Stimulated activated CD4-positive, alpha-beta T cell treated with anti-CD3 and anti-CD28 coated beads, Interleukin-4, amount 100 ng/mL, for 48 hours (primary cell): ENCODE results near the gene PEMT.
"Not testable (repeated sequence)": the region's sequence is repeated elsewhere in the genome, so short reads cannot be mapped to it uniquely, and the experiment has no call there.

Experiments used
- DNase-seq, 2 donors: peaks; one replicate each; pipeline ENCODE4 v3.0.0-alpha.2; 2020; ENCODE audit warnings: low read depth in 2 of 2

PEMT gene

GRCh38 chr17:17487998-17488397, 103.5 kb downstream of the PEMT start:
- no peak for DNase-seq

DNA sequence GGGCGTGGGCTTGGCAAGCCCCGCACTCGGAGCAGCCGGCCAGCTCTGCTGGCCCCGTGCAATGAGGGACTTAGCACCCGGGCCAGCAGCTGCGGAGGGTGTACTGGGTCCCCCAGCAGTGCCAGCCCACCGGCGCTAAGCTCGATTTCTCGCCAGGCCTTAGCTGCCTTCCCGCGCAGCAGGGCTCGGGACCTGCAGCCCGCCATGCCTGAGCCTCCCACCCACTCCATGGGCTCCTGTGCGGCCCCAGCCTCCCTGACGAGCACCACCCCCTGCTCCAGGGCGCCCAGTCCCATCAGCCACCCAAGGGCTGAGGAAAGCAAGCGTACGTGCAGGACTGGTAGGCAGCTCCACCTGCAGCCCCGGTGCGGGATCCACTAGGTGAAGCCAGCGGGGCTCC, 105.1 kb downstream of the PEMT start:
- DNase-seq: not testable (repeated sequence)

GRCh38 chr17:17485420-17485819, 106.1 kb downstream of the PEMT start:
- no peak for DNase-seq

DNA sequence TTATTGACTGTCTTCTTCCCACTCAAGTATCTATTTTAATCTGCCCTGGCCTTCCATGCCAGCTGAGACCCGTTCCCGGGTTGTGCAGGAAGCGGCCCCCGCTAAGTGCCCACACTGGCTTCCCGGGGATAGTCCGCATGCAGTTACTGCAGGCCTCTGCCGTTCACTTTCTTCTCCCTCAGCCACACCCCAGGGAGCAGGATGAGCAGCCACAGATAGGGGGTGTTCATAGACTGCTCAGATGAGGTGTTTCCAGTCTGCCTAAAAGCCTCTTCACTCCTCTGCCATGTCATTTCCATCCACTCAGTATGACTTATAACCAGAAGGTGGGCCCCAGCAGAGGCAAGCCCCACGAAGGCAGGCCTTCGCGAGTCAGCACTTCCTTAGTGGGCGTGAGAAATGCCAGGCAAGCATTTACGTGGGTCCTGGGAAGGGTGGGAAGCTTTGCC, 107.0 kb downstream of the PEMT start:
- peak; percentile 47 to 54 for DNase-seq

- no peak for DNase-seq
Observed at GRCh38 chr17:17481860-17482259, 109.6 kb downstream of the PEMT start.

GRCh38 chr17:17480593-17481148, 110.8 kb downstream of the PEMT start:
- DNase-seq: no peak

DNA sequence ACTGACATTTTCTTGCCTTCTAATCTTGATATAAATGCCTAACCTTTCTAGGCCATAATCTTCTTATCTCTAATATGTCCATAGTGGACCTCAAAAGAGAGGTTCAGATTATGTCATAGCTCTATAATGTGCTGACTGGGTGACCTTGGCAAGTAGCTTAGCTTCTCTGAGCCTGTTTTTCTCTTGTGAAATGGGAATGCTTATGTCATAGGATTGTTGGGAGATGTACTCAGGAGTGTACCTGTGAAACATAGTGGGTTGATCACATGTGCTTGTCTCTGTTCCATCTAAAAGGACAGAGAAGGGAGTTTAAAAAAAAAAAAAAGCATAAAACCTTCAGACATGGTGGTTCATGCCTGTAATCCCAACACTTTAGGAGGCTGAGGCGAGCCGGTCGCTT, 112.3 kb downstream of the PEMT start:
- DNase-seq: no peak

DNA sequence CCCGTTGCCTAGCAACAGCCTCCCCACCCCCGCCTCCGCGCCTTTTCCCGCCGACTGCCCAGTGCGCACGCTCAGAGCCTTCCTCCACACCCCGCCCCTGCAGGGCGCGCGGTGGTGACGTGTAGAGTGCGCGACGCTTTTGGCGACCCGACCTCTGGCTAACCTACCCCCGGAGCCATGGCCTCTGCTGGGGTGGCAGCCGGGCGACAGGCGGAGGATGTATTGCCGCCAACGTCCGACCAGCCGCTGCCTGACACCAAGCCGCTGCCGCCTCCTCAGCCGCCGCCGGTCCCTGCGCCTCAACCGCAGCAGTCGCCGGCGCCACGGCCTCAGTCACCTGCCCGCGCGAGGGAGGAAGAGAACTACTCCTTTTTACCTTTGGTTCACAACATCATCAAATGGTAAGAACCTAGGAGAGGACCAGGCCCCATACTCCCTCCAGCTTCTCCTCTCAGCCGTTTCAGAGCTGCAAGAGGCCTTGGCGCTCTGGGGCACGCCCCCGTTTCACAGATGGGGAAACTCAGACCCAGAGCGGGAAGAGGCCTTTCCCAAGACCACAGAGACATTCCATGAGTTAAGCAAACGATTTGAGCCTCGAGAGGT, 114.5 kb downstream of the PEMT start, which contains the start of gene MED9:
Gene MED9, plus strand, starts transcription at position 136 of the 603 bp plus-strand sequence. Its CDS starts 42 bp downstream, at position 178.
- DNase-seq: peak; percentile 92 to 95

DNA sequence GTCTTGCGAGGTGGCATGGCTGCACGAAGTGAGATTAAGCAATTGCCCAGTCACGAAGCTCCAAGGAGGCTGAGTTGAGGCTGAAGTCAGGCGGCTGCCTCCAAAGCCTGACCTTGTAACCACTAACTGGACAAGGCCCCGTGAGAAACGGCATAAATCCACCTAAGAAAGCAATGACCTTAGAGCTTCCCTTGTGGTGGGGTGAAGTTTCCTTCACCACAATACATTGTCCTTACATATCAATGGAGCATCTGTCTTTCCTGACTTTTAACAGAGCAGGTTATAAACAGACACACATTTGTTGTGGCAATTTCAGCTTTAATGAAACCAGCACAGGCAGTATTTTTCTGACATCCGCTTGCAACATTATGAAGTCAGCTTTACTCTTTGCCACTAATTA, 117.2 kb downstream of the PEMT start:
- no peak for DNase-seq

DNA sequence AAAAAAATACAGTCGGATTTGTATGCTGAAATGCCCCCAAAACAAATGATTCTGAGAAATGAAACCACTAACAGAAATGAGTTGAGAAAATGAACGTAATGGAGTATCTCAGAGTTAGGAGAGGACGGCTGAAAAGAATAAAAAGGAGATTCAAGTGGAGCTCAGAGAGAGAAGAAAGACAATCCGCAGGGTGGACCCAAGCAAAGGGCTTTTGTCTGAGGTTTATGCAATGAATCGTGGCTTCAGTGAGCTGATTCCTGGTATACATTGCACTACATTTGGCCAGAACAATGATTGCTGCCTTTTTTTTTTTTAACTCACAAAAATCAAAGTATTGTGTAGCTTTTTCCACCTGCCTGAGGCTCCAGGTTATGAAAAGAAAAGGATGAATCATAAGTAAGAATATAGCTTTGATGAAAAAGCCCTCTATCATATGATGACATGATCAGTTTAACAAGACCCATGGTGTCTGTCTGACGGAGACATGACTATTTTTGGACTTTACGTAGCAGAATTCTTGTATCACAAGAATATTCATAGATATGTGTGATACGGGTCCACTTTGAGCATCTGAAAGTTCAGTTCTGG, 119.1 kb downstream of the PEMT start:
- no peak for DNase-seq

DNA sequence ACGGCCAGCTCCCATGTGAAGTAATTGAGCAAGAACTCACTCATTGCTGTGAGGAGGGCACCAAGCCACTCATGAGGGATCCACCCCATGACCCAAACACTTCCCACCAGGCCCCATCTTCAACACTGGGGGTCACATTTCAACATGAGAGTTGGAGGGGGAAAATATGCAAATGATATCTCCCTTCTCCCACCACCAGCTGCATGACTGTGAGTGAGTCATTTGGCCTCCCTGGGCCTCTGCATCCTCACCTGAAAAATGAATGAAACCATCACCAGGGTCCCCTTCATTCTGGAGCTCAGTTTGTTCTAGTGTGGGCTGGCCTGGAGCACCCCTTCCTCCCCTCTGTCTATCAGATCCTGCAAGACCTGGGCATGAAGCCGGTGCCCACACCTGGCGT, 121.5 kb downstream of the PEMT start:
- no peak for DNase-seq

GRCh38 chr17:17469358-17469757, 122.2 kb downstream of the PEMT start:
- no peak for DNase-seq

DNA sequence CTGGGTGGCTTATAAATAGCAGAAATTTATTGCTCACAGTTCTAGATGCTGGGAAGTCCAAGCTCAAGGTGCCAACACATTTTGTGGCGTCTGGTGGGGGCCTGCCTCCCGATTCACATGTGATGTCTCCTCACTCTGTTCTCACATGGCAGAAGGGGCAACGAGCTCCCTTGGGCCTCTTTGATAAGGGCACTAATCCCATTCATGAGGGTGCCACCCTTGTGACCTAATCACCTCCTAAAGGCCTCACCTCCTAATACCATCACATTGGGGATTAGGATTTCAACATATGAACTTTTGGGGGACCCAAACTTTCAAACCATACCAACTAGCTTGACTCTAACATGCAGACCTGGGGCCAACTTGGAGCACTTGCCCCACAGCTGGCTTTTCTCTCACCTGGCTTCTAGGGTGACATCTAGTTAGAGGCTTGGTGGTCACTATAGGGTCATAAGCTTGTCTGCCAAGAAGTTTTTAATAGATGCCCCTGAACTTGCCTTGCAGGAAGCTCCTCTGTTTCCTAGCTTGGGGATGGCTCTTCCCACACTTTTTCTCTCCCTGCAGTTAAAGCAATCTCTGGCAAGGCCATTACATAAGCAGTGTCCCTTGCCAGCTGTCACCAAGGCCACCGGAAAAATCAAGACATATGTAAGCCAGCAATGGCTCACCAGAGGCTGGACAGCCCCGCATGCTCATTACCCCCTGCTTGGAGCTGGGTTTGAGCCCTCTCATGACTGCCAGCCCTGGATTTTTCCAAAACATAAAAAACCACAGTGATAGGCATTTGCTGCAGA, 123.1 kb downstream of the PEMT start:
- DNase-seq: no peak

DNA sequence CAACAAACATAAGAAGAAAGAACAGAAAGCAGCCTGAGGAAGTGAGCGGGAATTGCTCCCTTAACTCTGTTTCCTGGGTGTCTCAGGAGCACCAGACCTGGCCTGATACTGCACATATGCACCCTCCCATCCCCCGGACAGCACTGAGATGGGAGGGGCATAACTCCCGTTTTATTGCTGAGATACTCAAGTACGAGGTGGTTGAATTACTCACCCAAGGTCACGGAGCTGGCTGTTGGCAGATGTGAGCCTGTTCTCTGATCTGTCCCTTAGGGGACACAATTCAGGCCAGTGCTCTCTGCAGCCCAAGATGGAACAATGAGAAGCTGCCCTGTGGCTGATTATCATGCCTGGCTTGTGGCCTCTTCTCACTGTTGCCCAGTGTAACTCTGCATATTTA, 123.8 kb downstream of the PEMT start:
- no peak for DNase-seq

DNA sequence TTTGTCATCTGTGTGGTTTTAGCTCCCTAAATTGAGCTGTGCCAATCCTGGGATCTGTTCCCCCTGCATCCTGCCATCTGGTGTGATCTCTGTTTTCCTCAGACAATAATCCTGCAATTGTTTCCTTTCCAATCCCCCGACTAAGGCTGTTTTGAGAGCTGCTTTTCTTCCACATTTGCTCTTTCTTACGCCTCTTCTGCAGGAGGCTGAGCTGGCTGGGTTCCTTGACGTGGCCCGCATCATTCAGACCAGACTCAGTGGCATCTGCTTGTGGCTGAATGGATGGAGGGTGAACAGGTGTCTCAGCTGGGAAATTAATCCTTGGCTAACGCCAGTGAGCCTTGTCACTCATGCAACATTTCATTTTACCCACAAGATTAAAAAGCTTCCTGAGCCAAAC, 124.5 kb downstream of the PEMT start:
- DNase-seq: no peak

DNA sequence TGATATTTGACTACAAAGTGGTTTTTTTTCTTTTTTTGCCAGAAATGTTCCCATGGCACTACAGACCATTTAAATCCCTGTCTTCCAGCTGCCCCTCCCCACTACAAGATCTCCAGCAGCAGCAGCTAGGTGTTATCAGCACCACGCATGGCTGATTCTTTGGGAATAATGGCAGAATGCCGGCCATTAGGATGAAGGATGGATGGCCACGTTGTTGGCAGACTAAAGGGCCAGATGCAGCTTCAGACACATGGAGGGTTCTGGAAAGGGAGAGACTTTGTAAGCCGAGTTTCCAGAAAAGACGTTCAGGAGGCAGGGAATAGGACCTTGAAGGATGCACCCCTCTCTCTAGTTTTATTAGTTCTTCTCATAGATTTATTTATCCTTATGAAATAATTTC, 125.0 kb downstream of the PEMT start:
- no peak for DNase-seq

- not testable (repeated sequence) for DNase-seq
Observed at GRCh38 chr17:17465878-17466277, 125.6 kb downstream of the PEMT start.

- DNase-seq: no peak
Observed at GRCh38 chr17:17463821-17464220, 127.7 kb downstream of the PEMT start.

GRCh38 chr17:17462048-17462824, 129.3 kb downstream of the PEMT start:
- no peak for DNase-seq

GRCh38 chr17:17460038-17460437, 131.5 kb downstream of the PEMT start:
- DNase-seq: no peak

GRCh38 chr17:17457680-17458079, 133.8 kb downstream of the PEMT start:
- DNase-seq: no peak

- no peak for DNase-seq
Observed at GRCh38 chr17:17456251-17456650, 135.3 kb downstream of the PEMT start.
